ENCODE data around the gene PAX5.

- TF ChIP-seq EZH2 (IDR thresholded peaks at IDR 0.05; ENCODE audit: insufficient read depth, poor library complexity, severe bottlenecking), result peak; percentile 81
- peak; percentile 67 for TF ChIP-seq EZH2phosphoT487 (IDR thresholded peaks at IDR 0.05; ENCODE audit: insufficient read depth, low read depth)
Measured at GRCh38 chr9:37035648-37036370, 1.7 kb upstream of the PAX5 start.
